PC-9 (cell line): ENCODE data around the gene ZNF580.

Experiments
- CTCF ChIP-seq: fragments of 200-600 bp; sonication (generic); conservative IDR thresholded peaks from 2 replicates; pipeline ENCODE4 v1.6.1; 2017; ENCODE audit warnings: mixed run types, antibody characterized with exemption, mild to moderate bottlenecking, moderate library complexity
- EZH2 ChIP-seq: fragments of 200-600 bp; sonication (generic); IDR thresholded peaks from 2 replicates; pipeline ENCODE4 v1.8.0; 2017; ENCODE audit warnings: antibody characterized with exemption, low read depth

DNA sequence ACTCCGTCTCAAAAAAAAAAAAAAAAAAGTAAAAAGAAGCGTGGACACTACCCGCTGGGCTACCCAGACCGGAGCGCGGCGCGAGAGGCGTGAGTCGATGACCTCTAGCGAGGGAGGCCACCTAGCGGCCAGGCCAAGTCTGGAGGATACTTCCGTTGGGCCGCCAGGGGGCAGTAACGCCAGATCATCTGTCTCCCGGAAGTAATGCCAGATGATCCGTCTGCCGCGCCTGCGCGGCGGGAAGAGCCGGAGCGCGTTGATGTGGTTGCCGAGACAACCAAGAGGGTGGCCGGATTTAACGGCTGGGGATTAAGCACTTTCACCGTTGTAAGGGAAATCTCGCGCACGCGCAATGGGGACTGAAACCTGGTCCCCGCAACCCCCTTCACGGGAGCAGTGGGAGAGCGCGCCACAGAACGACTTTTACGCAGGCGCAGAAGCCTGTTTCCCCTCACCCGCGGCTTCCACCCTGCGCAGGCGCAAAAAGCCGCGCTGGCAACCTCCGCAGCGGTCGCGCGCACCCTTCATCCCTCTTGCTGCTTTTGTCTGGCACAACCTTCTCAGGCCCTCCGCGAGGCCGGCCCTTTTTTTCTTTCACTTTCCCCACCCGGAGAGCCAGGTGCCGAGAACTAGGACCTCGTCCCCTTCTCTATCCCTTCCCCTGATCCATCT, 13.0 kb downstream of the ZNF580 start:
- peak; percentile 97 for TF ChIP-seq CTCF
- no peak for TF ChIP-seq EZH2
